ENCODE measurements around the gene MRPS12.
"Not testable (repeated sequence)": the region's sequence is repeated elsewhere in the genome, so short reads cannot be mapped to it uniquely, and the experiment has no call there.

The MRPS12 gene

DNA sequence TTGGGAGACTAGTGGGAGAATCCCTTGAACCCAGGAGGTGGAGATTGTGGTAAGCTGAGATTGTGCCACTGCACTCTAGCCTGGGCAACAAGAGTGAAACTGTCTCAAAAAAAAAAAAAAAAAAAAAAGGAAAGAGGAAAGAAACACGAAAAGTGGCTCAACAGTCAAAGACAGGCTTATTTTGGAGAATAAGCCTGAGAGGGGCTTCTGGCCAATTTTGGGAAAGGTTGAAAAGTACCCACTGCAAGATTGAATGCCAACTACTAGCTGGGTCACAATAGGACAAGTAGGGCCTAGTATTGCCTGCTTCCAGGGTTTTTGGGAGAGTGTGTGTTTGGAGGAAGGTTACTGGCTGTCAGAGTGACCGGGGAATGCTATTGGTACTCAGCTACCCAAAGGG lies 27.6 kb downstream of the MRPS12 start:
- DNase-seq (ENCODE audit: low read depth) = no peak
- TF ChIP-seq, protein P1, sequence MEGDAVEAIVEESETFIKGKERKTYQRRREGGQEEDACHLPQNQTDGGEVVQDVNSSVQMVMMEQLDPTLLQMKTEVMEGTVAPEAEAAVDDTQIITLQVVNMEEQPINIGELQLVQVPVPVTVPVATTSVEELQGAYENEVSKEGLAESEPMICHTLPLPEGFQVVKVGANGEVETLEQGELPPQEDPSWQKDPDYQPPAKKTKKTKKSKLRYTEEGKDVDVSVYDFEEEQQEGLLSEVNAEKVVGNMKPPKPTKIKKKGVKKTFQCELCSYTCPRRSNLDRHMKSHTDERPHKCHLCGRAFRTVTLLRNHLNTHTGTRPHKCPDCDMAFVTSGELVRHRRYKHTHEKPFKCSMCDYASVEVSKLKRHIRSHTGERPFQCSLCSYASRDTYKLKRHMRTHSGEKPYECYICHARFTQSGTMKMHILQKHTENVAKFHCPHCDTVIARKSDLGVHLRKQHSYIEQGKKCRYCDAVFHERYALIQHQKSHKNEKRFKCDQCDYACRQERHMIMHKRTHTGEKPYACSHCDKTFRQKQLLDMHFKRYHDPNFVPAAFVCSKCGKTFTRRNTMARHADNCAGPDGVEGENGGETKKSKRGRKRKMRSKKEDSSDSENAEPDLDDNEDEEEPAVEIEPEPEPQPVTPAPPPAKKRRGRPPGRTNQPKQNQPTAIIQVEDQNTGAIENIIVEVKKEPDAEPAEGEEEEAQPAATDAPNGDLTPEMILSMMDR (conservative IDR thresholded peaks at IDR 0.05; ENCODE audit: control insufficient read depth, insufficient read depth, low read depth, low read length) = no peak
- H3K4me3 ChIP-seq (ENCODE audit: control insufficient read depth, low read depth, low read length) = no peak overlapping the region

DNA sequence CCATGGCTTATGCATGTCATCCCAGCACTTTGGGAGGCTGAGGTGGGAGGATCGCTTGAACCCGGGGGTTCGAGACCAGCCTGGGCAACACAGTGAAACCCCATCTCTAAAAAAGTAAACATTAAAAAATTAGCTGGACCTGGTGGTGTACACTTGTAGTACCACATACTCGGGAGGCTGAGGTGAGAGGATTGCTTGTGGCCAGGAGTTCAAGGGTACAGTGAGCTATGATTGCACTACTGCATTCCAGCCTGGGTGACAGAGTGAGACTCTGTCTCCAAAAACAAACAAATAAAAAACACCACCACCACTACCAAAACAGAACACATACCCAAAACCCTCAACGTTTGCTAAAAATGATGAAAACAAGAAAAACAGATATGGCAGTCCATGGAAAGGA lies 28.9 kb downstream of the MRPS12 start:
- TF ChIP-seq, protein P1 (conservative IDR thresholded peaks at IDR 0.05; ENCODE audit: control insufficient read depth, insufficient read depth, low read depth, low read length) = no peak
- H3K4me3 ChIP-seq (ENCODE audit: control insufficient read depth, low read depth, low read length) = no peak overlapping the region
- DNase-seq (ENCODE audit: low read depth) = no peak

DNA sequence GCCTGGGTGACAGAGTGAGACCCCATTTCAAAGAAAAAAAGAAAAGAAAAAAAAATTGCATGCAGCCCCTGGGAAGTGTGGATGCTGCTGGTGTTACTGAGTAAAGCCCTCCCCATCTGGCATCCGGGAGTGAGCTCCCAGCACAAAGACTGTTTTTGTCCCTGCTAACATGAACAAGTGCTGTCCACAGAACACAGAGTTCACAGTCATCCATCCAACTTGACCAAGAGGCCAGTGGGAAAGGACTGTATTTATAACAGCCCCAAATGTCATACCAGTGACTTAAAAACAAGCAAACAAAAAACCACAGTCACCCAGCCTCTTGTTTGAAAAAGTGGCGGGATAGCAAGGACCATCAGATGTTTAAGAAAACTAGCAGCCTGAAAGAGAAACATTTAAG lies 34.0 kb downstream of the MRPS12 start:
- TF ChIP-seq, protein P1 (conservative IDR thresholded peaks at IDR 0.05; ENCODE audit: control insufficient read depth, insufficient read depth, low read depth, low read length) = no peak
- DNase-seq (ENCODE audit: low read depth) = no peak
- no peak overlapping the region for H3K4me3 ChIP-seq (ENCODE audit: control insufficient read depth, low read depth, low read length)

DNA sequence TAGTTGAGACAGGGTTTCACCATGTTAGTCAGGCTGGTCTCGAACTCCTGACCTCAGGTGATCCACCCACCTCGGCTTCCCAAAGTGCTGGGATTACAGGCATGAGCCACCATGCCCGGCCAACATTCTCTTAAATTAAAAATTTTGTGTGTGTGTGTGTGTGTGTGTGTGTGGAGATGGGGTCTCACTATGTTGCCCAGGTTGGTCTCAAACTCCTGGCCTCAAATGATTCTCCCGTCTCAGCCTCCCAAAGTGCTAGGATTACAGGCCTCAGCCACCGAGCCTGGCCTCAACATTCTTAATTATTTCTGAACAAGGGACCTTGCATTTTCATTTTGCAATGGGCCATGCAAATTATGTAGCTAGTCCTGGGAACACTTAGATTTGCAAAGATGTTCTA lies 35.4 kb downstream of the MRPS12 start:
- H3K4me3 ChIP-seq (ENCODE audit: control insufficient read depth, low read depth, low read length); DNase-seq (ENCODE audit: low read depth): not testable (repeated sequence)

DNA sequence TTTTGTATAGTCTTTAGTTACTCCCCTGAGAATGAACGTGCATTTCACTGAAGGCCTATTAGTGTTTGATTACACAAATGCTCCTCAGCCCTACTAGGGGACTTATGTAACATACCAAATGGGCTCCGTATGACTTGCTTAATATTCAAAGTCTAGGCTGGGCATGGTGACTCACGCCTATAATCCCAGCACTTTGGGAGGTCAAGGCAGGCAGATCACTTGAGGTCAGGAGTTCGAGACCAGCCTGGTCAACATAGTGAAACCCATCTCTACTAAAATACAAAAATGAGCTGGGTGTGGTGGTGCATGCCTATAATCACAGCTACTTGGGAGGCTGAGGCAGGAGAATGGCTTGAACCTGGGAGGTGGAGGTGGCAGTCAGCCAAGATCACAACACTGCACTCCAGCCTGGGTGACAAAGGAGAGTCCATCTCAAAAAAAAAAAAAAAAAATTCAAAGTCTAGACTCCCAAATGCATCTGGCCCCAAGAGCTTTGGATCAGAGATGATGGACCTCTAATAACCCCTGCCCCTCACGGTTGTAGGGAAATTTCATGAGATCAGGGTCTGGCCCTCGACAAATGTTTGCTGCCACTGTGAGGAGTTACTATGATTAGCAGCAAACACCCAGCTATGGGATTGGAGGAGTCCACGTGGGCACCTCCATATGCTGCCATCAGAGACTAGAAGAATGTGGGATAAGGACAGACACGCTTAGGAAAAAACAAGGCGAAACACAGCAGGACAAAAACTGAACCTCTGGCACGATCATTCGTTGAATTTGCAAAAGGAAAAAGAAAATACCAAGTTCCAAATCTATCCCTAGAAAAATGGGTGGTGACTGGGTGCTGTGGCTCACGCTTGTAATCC lies 40.2 kb downstream of the MRPS12 start:
- H3K4me3 ChIP-seq (ENCODE audit: control insufficient read depth, low read depth, low read length) = no peak overlapping the region
- DNase-seq (ENCODE audit: low read depth) = peak; percentile 63
- TF ChIP-seq, protein P1 (conservative IDR thresholded peaks at IDR 0.05; ENCODE audit: control insufficient read depth, insufficient read depth, low read depth, low read length) = no peak

DNA sequence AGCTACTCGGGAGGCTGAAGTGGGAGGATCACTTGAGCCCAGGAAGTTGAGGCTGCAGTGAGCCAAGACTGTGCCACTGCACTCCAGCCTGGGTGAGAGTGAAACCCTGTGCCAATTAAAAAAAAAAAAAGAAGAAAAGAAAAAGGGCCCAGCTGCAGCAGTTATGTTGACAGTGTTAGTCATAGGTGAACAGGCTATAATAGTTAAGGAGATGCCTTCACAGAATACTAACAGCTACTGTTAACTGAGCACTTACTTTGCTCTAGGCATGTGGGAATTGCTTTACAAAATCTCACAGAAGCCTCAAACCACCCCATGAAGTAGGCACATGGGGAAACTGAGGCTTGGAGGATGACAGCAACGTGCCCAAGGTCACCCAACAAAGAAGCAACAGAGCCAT lies 40.9 kb downstream of the MRPS12 start:
- TF ChIP-seq, protein P1 (conservative IDR thresholded peaks at IDR 0.05; ENCODE audit: control insufficient read depth, insufficient read depth, low read depth, low read length) = no peak
- H3K4me3 ChIP-seq (ENCODE audit: control insufficient read depth, low read depth, low read length) = no peak overlapping the region
- DNase-seq (ENCODE audit: low read depth) = peak; percentile 19

DNA sequence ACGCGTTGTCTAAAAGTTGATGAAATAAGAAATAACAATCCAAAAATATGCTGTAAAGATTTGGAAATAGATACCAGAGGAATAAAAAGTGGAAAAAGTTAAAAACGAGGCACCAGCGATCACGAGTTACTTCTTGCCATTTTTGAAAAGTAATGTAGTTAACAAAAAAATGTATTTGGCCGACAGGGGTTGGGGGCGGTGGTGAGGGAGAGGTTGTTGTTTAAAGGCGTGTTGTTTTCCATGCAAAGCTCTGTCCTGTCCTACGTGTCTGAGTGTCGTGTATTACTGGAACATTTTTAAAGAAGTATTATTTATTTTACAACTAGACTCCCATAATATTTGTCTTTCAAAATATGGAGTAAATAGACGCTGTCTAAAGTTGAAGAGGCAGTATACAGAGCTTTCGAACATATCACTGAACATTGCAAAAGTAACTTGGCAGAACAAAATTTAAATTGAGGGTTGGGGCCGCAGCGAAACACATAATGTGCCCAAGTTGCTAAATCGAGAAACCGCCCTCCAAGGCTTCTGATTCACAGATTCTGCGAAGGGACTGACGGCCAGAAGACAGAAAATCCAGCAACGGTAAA lies 44.0 kb downstream of the MRPS12 start:
- peak; percentile 25 for DNase-seq (ENCODE audit: low read depth)
- peak overlapping the region; percentile 67 for H3K4me3 ChIP-seq (ENCODE audit: control insufficient read depth, low read depth, low read length)
- TF ChIP-seq, protein P1 (conservative IDR thresholded peaks at IDR 0.05; ENCODE audit: control insufficient read depth, insufficient read depth, low read depth, low read length) = no peak
